Hepatocyte (in vitro differentiated cells): ENCODE results near the gene ANKS3. TPM values are rescaled to one million over a fixed set of nuclear protein-coding genes. Genes with fewer than 3 reads are reported as not detected.

Experiments
- DNase-seq: peaks from one replicate; pipeline ENCODE4 v3.0.0-alpha.2; 2016; ENCODE audit warnings: low spot score
- H2AFZ ChIP-seq: fragments of 200-600 bp; sonication (generic); 2 replicates; pipeline ENCODE4 v1.6.0; 2016; ENCODE audit warnings: antibody characterized with exemption, mild to moderate bottlenecking
- H3K27ac ChIP-seq: fragments of 200-600 bp; sonication (generic); 2 replicates; pipeline ENCODE4 v1.5.1; 2016; ENCODE audit warnings: mild to moderate bottlenecking
- H3K27me3 ChIP-seq: fragments of 200-600 bp; sonication (generic); 2 replicates; pipeline ENCODE4 v1.6.1; 2016
- H3K36me3 ChIP-seq: fragments of 200-600 bp; sonication (generic); replicated peaks from 2 replicates; pipeline ENCODE4 v1.5.1; 2016; ENCODE audit warnings: low read depth; ENCODE audit not compliant: insufficient read depth
- H3K4me1 ChIP-seq: fragments of 200-600 bp; sonication (generic); 2 replicates; pipeline ENCODE4 v1.5.1; 2016; ENCODE audit warnings: mild to moderate bottlenecking, moderate library complexity; ENCODE audit not compliant: insufficient read depth
- H3K4me2 ChIP-seq: fragments of 200-600 bp; sonication (generic); 2 replicates; pipeline ENCODE4 v1.6.0; 2016
- H3K4me3 ChIP-seq: fragments of 200-600 bp; sonication (generic); 2 replicates; pipeline ENCODE4 v1.5.1; 2016; ENCODE audit warnings: mild to moderate bottlenecking
- H3K79me2 ChIP-seq: fragments of 200-600 bp; sonication (generic); 2 replicates; pipeline ENCODE4 v1.6.0; 2017; ENCODE audit warnings: mild to moderate bottlenecking
- H3K9me2 ChIP-seq: fragments of 200-600 bp; sonication (generic); replicated peaks from 2 replicates; pipeline ENCODE4 v1.6.0; 2017; ENCODE audit warnings: mild to moderate bottlenecking; ENCODE audit not compliant: insufficient read depth
- H3K9me3 ChIP-seq: fragments of 200-600 bp; sonication (generic); 2 replicates; pipeline ENCODE4 v1.5.1; 2016; ENCODE audit warnings: low read depth, mild to moderate bottlenecking
- H4K20me1 ChIP-seq: fragments of 200-600 bp; sonication (generic); 2 replicates; pipeline ENCODE4 v1.6.0; 2016; ENCODE audit warnings: mild to moderate bottlenecking; ENCODE audit not compliant: insufficient read depth, poor library complexity, severe bottlenecking
- EZH2 ChIP-seq: fragments of 200-600 bp; sonication (generic); IDR thresholded peaks from 2 replicates; pipeline ENCODE4 v1.6.1; 2016; ENCODE audit warnings: antibody characterized with exemption, mild to moderate bottlenecking, borderline replicate concordance
- EZH2phosphoT487 ChIP-seq: fragments of 200-600 bp; sonication (generic); IDR thresholded peaks from one replicate; pipeline ENCODE4 v1.6.1; 2018; ENCODE audit warnings: antibody characterized with exemption, mild to moderate bottlenecking, low read depth, moderate library complexity; ENCODE audit not compliant: unreplicated experiment, severe bottlenecking
- WGBS: methylation state at CpG from one replicate; pipeline ENCODE4 v1.1.6; 2016; ENCODE audit warnings: low lambda C conversion rate; ENCODE audit errors: missing lambda C conversion rate; 5-methylcytosine and 5-hydroxymethylcytosine counted together
- polyA plus RNA-seq: library from polyadenylated mRNA; unstranded; fragments of >200 nt; fragmentation: Nextera tagmentation; extraction: Ambion mirVana; gene quantifications from 2 replicates; pipeline ENCODE4 v1.2.1, GENCODE V29; 2016
- total RNA-seq: library from RNA; depleted of rRNA; stranded (reverse); fragments of >200 nt; gene quantifications from 2 replicates; pipeline ENCODE4 v1.2.3, GENCODE V29; 2014
- TF ChIP-seq, protein P1 (sequence below): fragments of 200-600 bp; sonication (generic); IDR thresholded peaks from 2 replicates; pipeline ENCODE4 v1.5.1; 2016; ENCODE audit warnings: antibody characterized with exemption, mild to moderate bottlenecking; ENCODE audit not compliant: poor library complexity

The ANKS3 gene
- total and polyA plus RNA-seq, 2 experiments from 2014 or later = 11.7 to 17.4 TPM

GRCh38 chr16:4656695-4657686 lies 77.1 kb downstream of the ANKS3 start:
- TF ChIP-seq, protein P1, sequence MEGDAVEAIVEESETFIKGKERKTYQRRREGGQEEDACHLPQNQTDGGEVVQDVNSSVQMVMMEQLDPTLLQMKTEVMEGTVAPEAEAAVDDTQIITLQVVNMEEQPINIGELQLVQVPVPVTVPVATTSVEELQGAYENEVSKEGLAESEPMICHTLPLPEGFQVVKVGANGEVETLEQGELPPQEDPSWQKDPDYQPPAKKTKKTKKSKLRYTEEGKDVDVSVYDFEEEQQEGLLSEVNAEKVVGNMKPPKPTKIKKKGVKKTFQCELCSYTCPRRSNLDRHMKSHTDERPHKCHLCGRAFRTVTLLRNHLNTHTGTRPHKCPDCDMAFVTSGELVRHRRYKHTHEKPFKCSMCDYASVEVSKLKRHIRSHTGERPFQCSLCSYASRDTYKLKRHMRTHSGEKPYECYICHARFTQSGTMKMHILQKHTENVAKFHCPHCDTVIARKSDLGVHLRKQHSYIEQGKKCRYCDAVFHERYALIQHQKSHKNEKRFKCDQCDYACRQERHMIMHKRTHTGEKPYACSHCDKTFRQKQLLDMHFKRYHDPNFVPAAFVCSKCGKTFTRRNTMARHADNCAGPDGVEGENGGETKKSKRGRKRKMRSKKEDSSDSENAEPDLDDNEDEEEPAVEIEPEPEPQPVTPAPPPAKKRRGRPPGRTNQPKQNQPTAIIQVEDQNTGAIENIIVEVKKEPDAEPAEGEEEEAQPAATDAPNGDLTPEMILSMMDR = no peak
- TF ChIP-seq EZH2phosphoT487 = no peak
- no peak for TF ChIP-seq EZH2
- Histone ChIP-seq H3K27ac (no peak overlapping the region), H4K20me1 (no peaks in the 10 kb centered on the region), H3K27me3 (no peaks in the 10 kb centered on the region), H3K36me3 (no peaks in the 10 kb centered on the region), H3K9me2 (no peaks in the 10 kb centered on the region), H3K4me1 (peaks cover 24% of the 10 kb centered on the region), H3K9me3 (no peaks in the 10 kb centered on the region), H3K4me2 (no peak overlapping the region), H3K4me3 (no peak overlapping the region), H2AFZ (no peak overlapping the region), H3K79me2 (peaks cover 21% of the 10 kb centered on the region)
- DNase-seq = no peak
- WGBS = 96% methylated on average over 25 of the region's 25 CpGs

- no peak for DNase-seq
- Histone ChIP-seq H3K4me3 (no peak overlapping the region), H3K4me1 (peaks cover 24% of the 10 kb centered on the region), H2AFZ (no peak overlapping the region), H3K36me3 (no peaks in the 10 kb centered on the region), H3K79me2 (peaks cover 18% of the 10 kb centered on the region), H3K27ac (no peak overlapping the region), H3K9me2 (no peaks in the 10 kb centered on the region), H3K4me2 (no peak overlapping the region), H4K20me1 (no peaks in the 10 kb centered on the region), H3K27me3 (no peaks in the 10 kb centered on the region), H3K9me3 (no peaks in the 10 kb centered on the region)
- WGBS = 95% methylated on average over 12 of the region's 12 CpGs
- no peak for TF ChIP-seq EZH2phosphoT487
These were observed 77.8 kb downstream of the ANKS3 start for GRCh38 chr16:4656221-4656620.

DNA sequence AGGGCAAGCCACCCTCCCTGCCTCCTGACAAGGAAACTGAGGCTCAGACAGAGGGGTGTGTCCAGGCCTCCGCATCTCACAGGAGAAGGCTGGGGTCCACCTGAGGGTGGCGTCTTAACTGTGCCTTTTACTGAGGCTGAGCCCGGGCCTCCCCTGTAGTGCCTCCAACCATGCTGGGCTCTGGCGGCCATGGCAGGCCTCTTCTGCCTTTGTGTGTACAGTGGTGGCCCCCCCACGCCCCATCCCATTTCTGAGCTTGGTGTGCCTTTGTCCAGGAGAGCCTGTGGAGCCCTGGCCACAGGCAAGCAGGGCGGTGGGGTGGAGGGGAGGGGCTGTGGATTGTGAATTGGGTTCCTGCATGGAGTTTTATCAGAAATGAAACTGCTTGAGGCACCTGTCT lies 78.3 kb downstream of the ANKS3 start:
- TF ChIP-seq, protein P1 = no peak
- TF ChIP-seq EZH2 (no peak), EZH2phosphoT487 (no peak)
- Histone ChIP-seq H3K27me3 (no peaks in the 10 kb centered on the region), H3K36me3 (no peaks in the 10 kb centered on the region), H3K4me2 (no peak overlapping the region), H3K27ac (peak overlapping the region; percentile 95), H4K20me1 (no peaks in the 10 kb centered on the region), H3K4me1 (peaks cover 24% of the 10 kb centered on the region), H2AFZ (no peak overlapping the region), H3K79me2 (peaks cover 16% of the 10 kb centered on the region), H3K9me3 (no peaks in the 10 kb centered on the region), H3K4me3 (no peak overlapping the region), H3K9me2 (no peaks in the 10 kb centered on the region)
- 98% methylated on average over 6 of the region's 6 CpGs for WGBS
- DNase-seq = no peak

GRCh38 chr16:4654964-4655590 lies 79.0 kb downstream of the ANKS3 start:
- Histone ChIP-seq H4K20me1 (no peaks in the 10 kb centered on the region), H2AFZ (no peak overlapping the region), H3K4me2 (no peak overlapping the region), H3K9me3 (no peaks in the 10 kb centered on the region), H3K79me2 (peaks cover 21% of the 10 kb centered on the region), H3K36me3 (no peaks in the 10 kb centered on the region), H3K27ac (peak overlapping the region; percentile 95), H3K4me1 (peaks cover 24% of the 10 kb centered on the region), H3K4me3 (no peak overlapping the region), H3K27me3 (no peaks in the 10 kb centered on the region), H3K9me2 (no peaks in the 10 kb centered on the region)
- no peak for DNase-seq
- WGBS = 95% methylated on average over 11 of the region's 12 CpGs
- TF ChIP-seq, protein P1 = no peak
